ENCODE results near the gene F2R. TPM values are rescaled to one million over a fixed set of nuclear protein-coding genes. Genes with fewer than 3 reads are reported as not detected.

F2R gene
- total and polyA plus RNA-seq, 2 donors (not counting 3 experiments of a cell fraction or from before 2014, with no cell fraction given): 342 to 599 TPM

DNA sequence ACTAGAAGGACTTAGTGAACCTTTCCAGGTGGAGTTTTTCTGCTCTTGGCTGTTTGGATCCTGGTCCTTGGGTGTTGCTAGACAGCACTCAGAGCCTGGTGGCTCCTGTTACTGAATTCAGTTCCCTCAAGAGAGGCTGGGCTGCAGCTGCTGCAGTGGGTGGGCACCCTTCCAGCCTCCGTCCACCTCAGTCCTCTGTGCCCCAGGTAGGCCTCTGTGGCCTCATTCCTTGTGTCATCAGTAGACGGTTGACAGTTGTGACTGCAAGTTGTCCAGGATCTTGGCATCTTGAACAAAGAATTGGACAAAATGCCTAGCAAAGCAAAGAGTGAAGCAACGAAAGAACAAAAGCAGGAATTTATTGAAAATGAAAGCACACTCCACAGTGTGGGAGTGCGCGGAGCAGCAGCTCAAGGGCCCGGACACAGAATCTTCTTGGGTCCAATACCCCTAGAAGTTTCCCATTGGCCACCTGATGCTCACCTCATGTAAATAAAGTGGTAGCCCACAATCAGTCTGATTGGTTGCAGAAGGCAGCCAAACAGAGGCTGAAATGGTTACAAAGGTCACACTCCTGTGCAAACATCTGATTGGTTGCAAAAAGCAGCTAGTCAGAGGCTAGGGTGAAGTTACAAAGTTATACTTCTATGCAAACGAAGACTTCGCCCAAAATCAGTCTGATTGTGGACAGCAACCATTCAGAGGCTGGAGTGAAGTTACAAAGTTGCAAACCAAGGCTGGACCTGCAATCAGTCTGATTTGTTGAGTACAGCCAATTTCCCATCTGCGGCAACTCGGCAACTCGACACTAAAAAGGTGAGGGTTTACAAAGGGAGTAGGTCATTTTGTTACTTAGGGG lies 40.1 kb downstream of the F2R start:
- Histone ChIP-seq H3K4me1 (ENCODE audit: control insufficient read depth, extremely low read depth, insufficient read depth, low read length) (no peaks in the 10 kb centered on the region), H3K36me3 (ENCODE audit: control insufficient read depth in 2 of 2, extremely low read depth in 1 of 2, insufficient read depth in 2 of 2, low read length in 2 of 2) (no peaks in the 10 kb centered on the region), H3K9me3 (replicated peaks; ENCODE audit: control insufficient read depth, insufficient read depth, low read length) (no peaks in the 10 kb centered on the region), H3K9me1 (replicated peaks; ENCODE audit: control insufficient read depth, extremely low read depth, insufficient read depth, low read length) (no peaks in the 10 kb centered on the region), H3K79me2 (ENCODE audit: control insufficient read depth, insufficient read depth, low read length) (no peaks in the 10 kb centered on the region), H2AFZ (ENCODE audit: low read depth, low read length) (no peak overlapping the region), H3K9ac (replicated peaks; ENCODE audit: extremely low read depth, insufficient read depth, low read length) (no peak overlapping the region), H4K20me1 (replicated peaks; ENCODE audit: control insufficient read depth, extremely low read depth, insufficient read depth, low read length) (no peaks in the 10 kb centered on the region), H3K27me3 (ENCODE audit: control insufficient read depth in 2 of 2, insufficient read depth in 2 of 2, low read length in 2 of 2) (no peaks in the 10 kb centered on the region), H3K4me3 (replicated peaks in 1 of 3; ENCODE audit: insufficient read depth in 1 of 3, low read depth in 1 of 3, low read length in 3 of 3) (no peak overlapping the region), H3K27ac (ENCODE audit: insufficient read depth, low read depth, low read length) (no peak overlapping the region), H3K4me2 (ENCODE audit: insufficient read depth, low read length) (no peak overlapping the region)
- dilution Hi-C loops (cut with MboI; ENCODE audit: extremely low pct_ligation_motif_present, low sequenced_read_pairs) (no loop called here), intact Hi-C loops (cut with micrococcal nuclease) (no loop called here)
- POLR2A ChIA-PET: no interaction called here
- no TSS peak for BruUV-seq (replicated peaks)
- DNase-seq (ENCODE audit: low read depth, low spot score) (no peak), FAIRE-seq (no peak)
- TF ChIP-seq MYC (IDR thresholded peaks at IDR 0.05; ENCODE audit: low read depth, low read length) (no peak), FOS (IDR thresholded peaks at IDR 0.05; ENCODE audit: borderline replicate concordance, insufficient read depth, low read length) (no peak), POLR2AphosphoS5 (IDR thresholded peaks at IDR 0.05; ENCODE audit: insufficient read depth, low read depth, low read length) (no peak)
- TF ChIP-seq, protein P1, sequence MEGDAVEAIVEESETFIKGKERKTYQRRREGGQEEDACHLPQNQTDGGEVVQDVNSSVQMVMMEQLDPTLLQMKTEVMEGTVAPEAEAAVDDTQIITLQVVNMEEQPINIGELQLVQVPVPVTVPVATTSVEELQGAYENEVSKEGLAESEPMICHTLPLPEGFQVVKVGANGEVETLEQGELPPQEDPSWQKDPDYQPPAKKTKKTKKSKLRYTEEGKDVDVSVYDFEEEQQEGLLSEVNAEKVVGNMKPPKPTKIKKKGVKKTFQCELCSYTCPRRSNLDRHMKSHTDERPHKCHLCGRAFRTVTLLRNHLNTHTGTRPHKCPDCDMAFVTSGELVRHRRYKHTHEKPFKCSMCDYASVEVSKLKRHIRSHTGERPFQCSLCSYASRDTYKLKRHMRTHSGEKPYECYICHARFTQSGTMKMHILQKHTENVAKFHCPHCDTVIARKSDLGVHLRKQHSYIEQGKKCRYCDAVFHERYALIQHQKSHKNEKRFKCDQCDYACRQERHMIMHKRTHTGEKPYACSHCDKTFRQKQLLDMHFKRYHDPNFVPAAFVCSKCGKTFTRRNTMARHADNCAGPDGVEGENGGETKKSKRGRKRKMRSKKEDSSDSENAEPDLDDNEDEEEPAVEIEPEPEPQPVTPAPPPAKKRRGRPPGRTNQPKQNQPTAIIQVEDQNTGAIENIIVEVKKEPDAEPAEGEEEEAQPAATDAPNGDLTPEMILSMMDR (IDR thresholded peaks at IDR 0.05; ENCODE audit: extremely low read depth in 1 of 2, insufficient read depth in 1 of 2, low read depth in 1 of 2, low read length in 2 of 2): no peak
- TF ChIP-seq, protein P2, sequence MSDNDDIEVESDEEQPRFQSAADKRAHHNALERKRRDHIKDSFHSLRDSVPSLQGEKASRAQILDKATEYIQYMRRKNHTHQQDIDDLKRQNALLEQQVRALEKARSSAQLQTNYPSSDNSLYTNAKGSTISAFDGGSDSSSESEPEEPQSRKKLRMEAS (IDR thresholded peaks at IDR 0.05; ENCODE audit: insufficient read depth, insufficient read length): no peak
- CTCF ChIA-PET: interaction anchor here (0.7 to 1.1 kb wide), 2 partner anchors 15 to 19 kb away, joined by 3 to 4 read pairs; no protein-coding TSS in a partner anchor

All from endothelial cell of umbilical vein (primary cell).